GM13977 (cell line): Measurements from ENCODE around the gene C16orf74.

Experiments used
- DNase-seq: peaks from one replicate; pipeline ENCODE4 v3.0.0; 2012; ENCODE audit warnings: low spot score
- in situ Hi-C: fragments of 300-500 bp; cut with MboI; formaldehyde crosslinking; loops from one replicate; pipeline ENCODE4 v1.12.0; 2022; ENCODE audit warnings: low sequenced_read_pairs, low pct_unique_long_range_greater_than_20kb, mixed read lengths, inconsistent platforms; ENCODE audit not compliant: unreplicated experiment
- TF ChIP-seq, protein P1 (sequence below): IDR thresholded peaks from 2 replicates; pipeline ENCODE4 v1.5.1; 2012; ENCODE audit warnings: mild to moderate bottlenecking, control low read depth; ENCODE audit not compliant: insufficient read depth; ENCODE audit errors: extremely low read depth, missing control alignments

The C16orf74 gene

DNA sequence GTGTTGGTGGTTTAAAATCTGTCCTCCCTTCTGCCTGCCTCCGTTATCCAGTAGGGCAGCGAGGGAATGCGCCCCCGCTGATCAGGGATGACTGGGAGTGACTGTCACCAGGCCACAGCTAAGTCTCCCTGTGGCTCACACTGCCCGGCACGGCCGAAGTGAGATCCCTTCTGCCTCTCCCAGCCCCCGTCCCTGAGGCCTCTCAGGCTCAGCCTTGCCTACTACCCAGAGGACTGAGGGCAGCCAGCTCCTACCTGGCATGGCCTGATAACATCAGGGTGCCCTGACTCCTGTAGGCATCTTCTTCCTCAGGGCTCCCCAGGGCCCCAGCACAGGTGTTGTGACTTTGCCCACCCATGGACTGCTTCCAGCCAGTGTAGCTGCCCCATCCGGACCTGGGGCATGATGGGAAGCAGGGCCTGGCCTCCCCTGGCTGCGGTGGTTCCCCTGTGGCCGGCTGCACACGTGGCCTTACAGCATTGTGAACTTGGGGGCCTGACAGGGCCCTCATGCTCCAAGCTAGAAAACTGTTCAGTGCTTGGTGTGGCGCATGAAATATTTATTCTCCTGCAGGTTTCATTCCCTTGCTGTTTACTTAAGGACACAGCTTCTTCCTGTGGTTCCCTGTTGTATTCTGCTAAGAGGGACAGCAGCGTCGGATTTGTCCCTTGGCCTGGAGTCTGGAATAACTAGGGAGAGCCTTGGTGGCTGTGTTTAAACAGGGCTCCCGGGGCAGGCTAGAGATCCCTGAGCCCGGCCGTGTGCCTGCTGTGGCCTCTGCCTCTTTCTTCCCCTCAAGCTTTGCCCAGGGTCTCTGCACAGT is 92.2 kb downstream of the C16orf74 start:
- in situ Hi-C loops = no loop called here
- no peak for DNase-seq
- TF ChIP-seq, protein P1, sequence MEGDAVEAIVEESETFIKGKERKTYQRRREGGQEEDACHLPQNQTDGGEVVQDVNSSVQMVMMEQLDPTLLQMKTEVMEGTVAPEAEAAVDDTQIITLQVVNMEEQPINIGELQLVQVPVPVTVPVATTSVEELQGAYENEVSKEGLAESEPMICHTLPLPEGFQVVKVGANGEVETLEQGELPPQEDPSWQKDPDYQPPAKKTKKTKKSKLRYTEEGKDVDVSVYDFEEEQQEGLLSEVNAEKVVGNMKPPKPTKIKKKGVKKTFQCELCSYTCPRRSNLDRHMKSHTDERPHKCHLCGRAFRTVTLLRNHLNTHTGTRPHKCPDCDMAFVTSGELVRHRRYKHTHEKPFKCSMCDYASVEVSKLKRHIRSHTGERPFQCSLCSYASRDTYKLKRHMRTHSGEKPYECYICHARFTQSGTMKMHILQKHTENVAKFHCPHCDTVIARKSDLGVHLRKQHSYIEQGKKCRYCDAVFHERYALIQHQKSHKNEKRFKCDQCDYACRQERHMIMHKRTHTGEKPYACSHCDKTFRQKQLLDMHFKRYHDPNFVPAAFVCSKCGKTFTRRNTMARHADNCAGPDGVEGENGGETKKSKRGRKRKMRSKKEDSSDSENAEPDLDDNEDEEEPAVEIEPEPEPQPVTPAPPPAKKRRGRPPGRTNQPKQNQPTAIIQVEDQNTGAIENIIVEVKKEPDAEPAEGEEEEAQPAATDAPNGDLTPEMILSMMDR = no peak

DNA sequence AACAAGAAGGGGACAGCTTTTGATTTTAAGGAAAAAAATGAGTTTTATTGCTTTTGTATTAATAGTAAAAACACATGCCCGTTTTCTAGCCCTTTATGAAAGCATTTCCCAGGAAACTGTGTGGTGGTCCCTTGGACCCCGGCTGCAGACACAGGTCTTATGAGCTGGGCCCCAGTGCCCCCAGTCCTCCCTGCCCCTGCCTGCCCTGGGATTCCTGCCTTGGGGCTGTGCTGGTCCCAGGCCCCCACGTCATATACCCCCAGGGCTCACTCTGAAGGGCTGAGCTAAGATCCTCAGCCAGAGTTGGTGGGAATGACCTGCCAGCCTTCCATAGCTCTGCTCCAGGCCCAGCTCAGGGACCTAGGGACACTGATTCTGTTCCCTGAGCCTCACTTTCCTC is 92.9 kb downstream of the C16orf74 start:
- in situ Hi-C loops = no loop called here
- TF ChIP-seq, protein P1 = no peak

More for the DNA sequence above, 92.9 kb downstream of the C16orf74 start:
- DNase-seq = no peak
